ENCODE measurements around the gene PHF21A.

DNA sequence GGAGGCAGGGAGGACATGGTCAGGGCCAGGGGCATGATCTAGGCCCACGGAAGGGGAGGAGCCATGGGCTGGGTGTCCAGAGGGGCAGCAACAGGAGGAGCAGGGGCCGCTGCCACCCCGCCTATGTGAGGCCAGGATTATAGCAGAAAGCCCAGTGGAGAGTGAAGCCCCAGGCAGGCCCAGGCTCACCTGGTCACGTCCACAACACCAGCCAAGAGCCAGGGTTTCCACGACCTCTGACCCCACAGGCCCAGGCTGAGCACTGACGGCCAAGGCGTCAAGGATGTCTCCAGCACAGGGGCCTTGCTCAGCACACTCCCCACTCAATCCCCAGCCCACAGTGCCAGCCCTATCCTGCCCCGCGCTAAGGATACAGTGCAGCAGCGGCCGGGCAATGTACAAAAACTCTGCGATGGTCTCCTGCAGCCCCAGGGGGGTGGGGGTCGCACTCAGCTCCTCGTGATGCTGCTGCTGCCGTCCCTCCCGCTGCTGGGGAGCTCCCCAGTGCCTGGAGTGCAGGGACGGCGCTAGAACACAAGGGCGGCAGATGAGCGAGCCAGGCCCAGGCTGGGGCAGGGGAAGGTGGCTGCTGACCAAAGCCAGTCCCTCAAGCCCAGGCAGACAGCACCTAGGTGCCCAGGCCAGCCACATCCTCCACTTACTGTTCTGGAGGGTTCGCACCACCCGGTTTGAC is 207.2 kb downstream of the PHF21A start:
- TF ChIP-seq, protein P1, sequence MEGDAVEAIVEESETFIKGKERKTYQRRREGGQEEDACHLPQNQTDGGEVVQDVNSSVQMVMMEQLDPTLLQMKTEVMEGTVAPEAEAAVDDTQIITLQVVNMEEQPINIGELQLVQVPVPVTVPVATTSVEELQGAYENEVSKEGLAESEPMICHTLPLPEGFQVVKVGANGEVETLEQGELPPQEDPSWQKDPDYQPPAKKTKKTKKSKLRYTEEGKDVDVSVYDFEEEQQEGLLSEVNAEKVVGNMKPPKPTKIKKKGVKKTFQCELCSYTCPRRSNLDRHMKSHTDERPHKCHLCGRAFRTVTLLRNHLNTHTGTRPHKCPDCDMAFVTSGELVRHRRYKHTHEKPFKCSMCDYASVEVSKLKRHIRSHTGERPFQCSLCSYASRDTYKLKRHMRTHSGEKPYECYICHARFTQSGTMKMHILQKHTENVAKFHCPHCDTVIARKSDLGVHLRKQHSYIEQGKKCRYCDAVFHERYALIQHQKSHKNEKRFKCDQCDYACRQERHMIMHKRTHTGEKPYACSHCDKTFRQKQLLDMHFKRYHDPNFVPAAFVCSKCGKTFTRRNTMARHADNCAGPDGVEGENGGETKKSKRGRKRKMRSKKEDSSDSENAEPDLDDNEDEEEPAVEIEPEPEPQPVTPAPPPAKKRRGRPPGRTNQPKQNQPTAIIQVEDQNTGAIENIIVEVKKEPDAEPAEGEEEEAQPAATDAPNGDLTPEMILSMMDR (IDR thresholded peaks at IDR 0.05; ENCODE audit: borderline replicate concordance, extremely low read depth, low read length, poor library complexity, severe bottlenecking) = no peak
- TF ChIP-seq EZH2 (IDR thresholded peaks at IDR 0.05; ENCODE audit: borderline replicate concordance, low read depth, low read length, severe bottlenecking) = no peak

Data from DND-41 (cell line).